Measurements from ENCODE around the gene RNU5B-1. TPM values are rescaled to one million over a fixed set of nuclear protein-coding genes. Genes with fewer than 3 reads are reported as not detected.
"Not testable (repeated sequence)": the region's sequence is repeated elsewhere in the genome, so short reads cannot be mapped to it uniquely, and the experiment has no call there.

The RNU5B-1 gene
- total and polyA plus RNA-seq, 10 donors: 24.2 to 62.3 (median 32.6) TPM; not detected in 6

DNA sequence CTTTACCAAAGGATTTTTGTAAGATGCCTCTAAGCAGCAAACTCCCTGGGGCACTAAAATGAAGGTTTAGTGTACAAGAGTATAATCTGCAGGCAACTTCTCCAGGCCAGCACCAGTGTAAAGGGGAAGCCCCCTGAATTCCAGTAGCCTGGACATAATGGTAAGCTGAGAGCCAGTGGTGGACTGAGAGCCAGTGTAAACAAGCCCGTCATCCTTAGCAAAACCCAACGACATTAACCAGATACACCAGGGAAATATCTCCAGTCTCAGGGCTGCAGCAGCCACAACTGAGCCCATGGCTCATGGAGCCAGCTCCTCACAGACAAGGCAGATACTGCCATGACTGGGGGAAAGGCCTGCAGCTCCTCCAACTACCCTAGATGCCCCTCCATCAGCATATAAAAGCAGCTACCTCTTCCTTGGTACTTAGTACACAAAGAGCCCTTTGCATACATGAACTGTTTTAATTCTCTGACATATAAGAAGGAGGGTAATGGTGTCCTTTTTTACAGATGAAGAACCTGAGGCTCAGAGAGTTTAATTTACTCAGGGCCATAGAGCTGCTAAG is 39.5 kb upstream of the RNU5B-1 start:
- Histone ChIP-seq H3K36me3 (peaks cover 0 to 90% (median 47%) of the 10 kb centered on the region in 6 donors), H3K27me3 (replicated peaks in 1 of 7) (no peaks in the 10 kb centered on the region), H3K4me1 (no peaks in the 10 kb centered on the region), H3K27ac (no peak overlapping the region), H3K9me3 (no peaks in the 10 kb centered on the region), H3K4me3 (no peak overlapping the region)
- no peak for TF ChIP-seq POLR2AphosphoS5 (IDR thresholded peaks at IDR 0.05)
- no peak for TF ChIP-seq POLR2A (IDR thresholded peaks at IDR 0.05)
- TF ChIP-seq, protein P1, sequence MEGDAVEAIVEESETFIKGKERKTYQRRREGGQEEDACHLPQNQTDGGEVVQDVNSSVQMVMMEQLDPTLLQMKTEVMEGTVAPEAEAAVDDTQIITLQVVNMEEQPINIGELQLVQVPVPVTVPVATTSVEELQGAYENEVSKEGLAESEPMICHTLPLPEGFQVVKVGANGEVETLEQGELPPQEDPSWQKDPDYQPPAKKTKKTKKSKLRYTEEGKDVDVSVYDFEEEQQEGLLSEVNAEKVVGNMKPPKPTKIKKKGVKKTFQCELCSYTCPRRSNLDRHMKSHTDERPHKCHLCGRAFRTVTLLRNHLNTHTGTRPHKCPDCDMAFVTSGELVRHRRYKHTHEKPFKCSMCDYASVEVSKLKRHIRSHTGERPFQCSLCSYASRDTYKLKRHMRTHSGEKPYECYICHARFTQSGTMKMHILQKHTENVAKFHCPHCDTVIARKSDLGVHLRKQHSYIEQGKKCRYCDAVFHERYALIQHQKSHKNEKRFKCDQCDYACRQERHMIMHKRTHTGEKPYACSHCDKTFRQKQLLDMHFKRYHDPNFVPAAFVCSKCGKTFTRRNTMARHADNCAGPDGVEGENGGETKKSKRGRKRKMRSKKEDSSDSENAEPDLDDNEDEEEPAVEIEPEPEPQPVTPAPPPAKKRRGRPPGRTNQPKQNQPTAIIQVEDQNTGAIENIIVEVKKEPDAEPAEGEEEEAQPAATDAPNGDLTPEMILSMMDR (IDR thresholded peaks at IDR 0.05 in 8 of 11, conservative IDR thresholded peaks at IDR 0.05 in 3 of 11): no peak
- no peak for DNase-seq
- intact Hi-C loops (cut with DNase I; ENCODE audit: low total_unique reads): no loop called here
- 59 to 88% (median 82%) methylated on average over 2 of the region's 2 CpGs for WGBS, 5 donors

DNA sequence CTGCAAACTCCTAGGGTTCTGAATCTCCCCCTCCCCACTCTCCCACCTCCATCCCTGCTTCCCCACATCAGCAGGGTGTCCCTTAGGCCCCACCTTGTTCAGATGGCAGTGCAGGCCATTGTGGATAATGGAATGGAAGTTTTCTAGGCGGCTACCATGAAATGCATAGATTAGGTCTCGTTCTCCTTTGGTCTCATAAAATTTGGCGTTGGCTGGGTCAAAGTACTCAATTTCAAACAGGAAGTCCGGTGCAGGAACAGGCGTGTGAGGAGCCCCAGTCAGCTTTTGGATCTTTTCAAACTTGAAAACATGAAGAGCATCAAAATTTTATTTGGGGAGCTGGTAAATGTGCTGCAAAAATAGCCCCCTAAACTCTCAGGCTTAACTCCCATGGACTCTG is 38.0 kb upstream of the RNU5B-1 start:
- WGBS, 5 donors: 82 to 91% (median 87%) methylated on average over 5 of the region's 5 CpGs

DNA sequence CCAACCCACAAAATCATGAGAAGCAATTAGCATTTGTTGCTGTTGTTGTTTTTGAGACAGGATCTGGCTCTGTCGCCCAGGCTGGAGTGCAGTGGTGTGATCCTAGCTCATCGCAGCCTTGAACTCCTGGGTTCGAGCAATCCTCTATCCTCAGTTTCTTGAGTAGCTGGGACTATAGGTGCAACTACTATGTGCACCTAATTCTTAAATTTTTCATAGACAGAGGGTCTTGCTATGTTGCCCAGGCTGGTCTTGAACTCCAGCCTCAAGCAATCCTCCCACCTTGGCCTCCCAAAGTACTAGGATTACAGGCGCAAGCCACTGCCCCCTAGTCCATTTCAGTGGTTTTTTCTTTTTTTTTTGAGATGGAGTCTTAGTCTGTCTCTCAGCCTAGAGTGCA is 36.1 kb upstream of the RNU5B-1 start:
- intact Hi-C loops (cut with DNase I; ENCODE audit: low total_unique reads): no loop called here
- TF ChIP-seq, protein P1 (IDR thresholded peaks at IDR 0.05 in 8 of 11, conservative IDR thresholded peaks at IDR 0.05 in 3 of 11): no peak
- TF ChIP-seq POLR2A (IDR thresholded peaks at IDR 0.05): no peak
- no peak for TF ChIP-seq POLR2AphosphoS5 (IDR thresholded peaks at IDR 0.05)
- Histone ChIP-seq H3K27ac (no peak overlapping the region), H3K4me3 (no peak overlapping the region), H3K36me3 (peaks cover 0 to 65% (median 27%) of the 10 kb centered on the region in 6 donors), H3K27me3 (replicated peaks in 1 of 7) (no peaks in the 10 kb centered on the region), H3K4me1 (peaks cover 0 to 8% (median 0%) of the 10 kb centered on the region in 6 donors), H3K9me3 (no peaks in the 10 kb centered on the region)
- WGBS, 5 donors: 94 to 100% (median 96%) methylated on average over 4 of the region's 4 CpGs
- no peak for DNase-seq

More for the DNA sequence above, 38.0 kb upstream of the RNU5B-1 start:
- Histone ChIP-seq H3K4me1 (peaks cover 0 to 7% (median 0%) of the 10 kb centered on the region in 6 donors), H3K4me3 (no peak overlapping the region), H3K36me3 (peaks cover 0 to 84% (median 42%) of the 10 kb centered on the region in 6 donors), H3K9me3 (no peaks in the 10 kb centered on the region), H3K27ac (no peak overlapping the region), H3K27me3 (replicated peaks in 1 of 7) (no peaks in the 10 kb centered on the region)
- intact Hi-C loops (cut with DNase I; ENCODE audit: low total_unique reads): no loop called here
- TF ChIP-seq, protein P1 (IDR thresholded peaks at IDR 0.05 in 8 of 11, conservative IDR thresholded peaks at IDR 0.05 in 3 of 11): no peak
- DNase-seq: no peak

DNA sequence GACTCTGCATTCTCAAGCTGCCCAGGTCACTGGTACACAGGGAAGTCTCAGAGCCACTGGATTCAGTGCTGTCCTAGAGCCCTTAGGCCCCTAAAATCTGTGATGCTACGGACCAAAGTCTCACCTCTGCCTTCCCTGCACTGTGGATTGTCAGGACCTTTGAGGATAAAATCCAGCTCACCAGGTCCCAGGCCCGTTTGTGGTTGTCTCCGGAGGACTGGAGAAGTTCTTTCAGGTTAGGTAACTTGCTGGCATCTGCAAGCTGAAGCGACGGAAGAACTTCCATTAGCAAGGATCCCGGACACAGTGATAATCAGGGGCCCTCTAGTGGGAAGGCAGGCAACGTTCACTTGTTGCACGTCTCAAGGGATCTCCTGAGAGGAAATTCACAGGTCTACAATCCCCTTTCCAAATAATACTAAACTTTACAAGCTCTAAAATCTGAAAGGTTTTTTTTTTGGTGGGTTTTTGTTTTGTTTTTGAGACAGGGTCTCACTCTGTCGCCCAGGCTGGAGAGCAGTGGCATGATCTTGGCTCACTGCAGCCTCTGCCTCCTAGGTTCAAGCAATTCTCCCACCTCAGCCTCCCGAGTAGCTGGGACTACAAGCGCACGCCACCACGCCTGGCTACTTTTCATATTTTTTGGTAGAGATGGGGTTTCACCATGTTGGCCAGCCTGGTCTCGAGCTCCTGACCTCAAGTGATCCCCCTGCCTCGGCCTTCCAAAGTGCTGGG is 33.5 kb upstream of the RNU5B-1 start:
- intact Hi-C loops (cut with DNase I; ENCODE audit: low total_unique reads): loop anchor here (10.0 kb wide), 1 partner anchor 216 kb away; no protein-coding TSS in a partner anchor
- DNase-seq; H3K27me3 ChIP-seq (replicated peaks in 1 of 7); H3K27ac ChIP-seq; H3K9me3 ChIP-seq; H3K4me3 ChIP-seq: not testable (repeated sequence)
- TF ChIP-seq, protein P1 (IDR thresholded peaks at IDR 0.05 in 8 of 11, conservative IDR thresholded peaks at IDR 0.05 in 3 of 11): peak in 9 of 11 experiments; percentile 14 to 66 (median 49)
- Histone ChIP-seq H3K36me3 (peaks cover 0 to 39% (median 17%) of the 10 kb centered on the region in 6 donors), H3K4me1 (peaks cover 0 to 20% (median 2%) of the 10 kb centered on the region in 6 donors)
- 55 to 73% (median 58%) methylated on average over 10 to 15 of the region's 15 CpGs for WGBS, 5 donors

Measured in spleen (tissue), 11 donors.